A549 treated with AZD9567 at 1 μM for 4 hours (cell line): ENCODE results near the gene DAPK2. TPM values are rescaled to one million over a fixed set of nuclear protein-coding genes. Genes with fewer than 3 reads are reported as not detected.

Experiments
- total RNA-seq: library from RNA; stranded (reverse); fragments of 200-300 nt; extraction: Qiagen RNA extraction; gene quantifications from 5 replicates; pipeline ENCODE4 v1.2.3, GENCODE V29; 2022; ENCODE audit not compliant: insufficient read depth

The DAPK2 gene
- 2.5 to 4.6 TPM (median 3.6 TPM) in 5 replicates for total RNA-seq

DNA sequence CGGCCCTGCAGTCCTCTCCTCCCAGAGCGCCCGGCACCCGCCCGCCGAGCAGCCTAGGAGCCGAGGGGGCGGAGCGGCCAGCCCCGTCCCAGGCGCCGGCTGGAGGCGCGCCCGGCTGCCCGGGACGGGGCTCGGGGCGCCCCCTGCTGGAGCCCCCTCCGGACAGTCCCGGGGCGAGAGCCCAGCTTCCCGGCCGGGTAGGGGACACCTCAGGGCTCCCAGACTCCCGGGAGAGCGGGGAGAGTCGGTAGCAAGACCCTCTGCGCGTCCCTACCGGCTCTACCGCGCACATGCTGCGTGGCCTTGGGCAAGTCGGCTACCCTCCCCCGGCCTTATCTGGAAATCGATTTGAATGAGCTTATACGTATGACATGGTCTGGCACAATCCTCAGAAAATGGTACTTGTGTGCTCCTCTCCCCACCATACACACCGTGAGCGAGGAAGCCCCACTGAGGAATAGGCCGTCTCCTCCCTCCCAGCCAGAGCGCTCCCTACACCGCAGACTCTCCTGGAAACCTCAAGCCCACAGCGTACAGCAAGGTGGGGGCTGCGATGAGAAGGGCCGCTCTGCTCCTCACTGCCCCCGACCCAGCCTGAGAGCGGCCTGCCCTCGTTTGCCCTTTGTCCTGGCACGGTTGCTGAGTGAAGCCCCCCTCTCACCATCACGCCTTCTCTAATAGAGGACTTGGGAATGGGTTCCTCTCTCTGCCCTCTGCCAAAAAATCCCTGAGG, at the start of gene DAPK2:
Gene DAPK2, minus strand, starts transcription at position 65 of the 733 bp plus-strand sequence. CDS start 6,224 bp downstream, outside the sequence.

DNA sequence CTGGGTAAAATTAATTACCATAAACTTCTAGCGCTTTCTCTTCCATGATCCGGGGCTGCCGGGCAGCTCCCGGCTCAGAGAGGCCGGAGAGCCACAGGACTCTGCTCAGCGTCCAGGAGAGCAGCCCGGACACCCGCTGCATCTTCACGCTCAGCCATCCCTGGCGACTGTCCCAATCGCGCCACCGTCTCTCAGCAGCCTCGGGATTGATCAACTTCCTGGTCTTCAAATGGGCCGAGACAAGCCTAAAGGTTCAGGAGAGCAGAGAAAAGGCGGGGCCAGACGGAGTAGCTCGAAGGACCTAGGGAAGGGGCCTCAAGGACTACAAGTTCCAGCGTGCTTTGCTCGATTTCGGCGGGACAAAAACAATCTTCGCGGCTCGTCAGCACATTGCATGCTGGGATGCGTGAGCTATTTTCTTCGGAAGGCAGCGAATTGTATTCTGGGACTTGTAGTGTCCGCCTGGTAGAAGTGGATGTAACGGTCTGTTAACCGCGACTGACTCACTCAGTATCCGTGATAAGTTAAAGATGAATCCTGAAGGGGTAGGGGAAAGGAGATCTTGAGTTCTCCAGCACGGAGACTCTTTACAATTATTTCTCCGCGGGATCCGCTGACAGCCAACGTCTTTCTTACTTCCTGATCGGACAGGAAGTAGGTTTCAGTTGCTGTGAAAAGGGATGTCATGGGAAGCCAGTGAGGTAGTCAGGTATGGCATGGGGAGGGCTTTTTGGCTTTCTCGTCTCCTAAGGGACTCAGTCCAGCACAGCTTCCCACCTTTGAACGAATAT, 47.5 kb upstream of the DAPK2 start, which contains the start of gene CIAO2A:
Gene CIAO2A, minus strand, starts transcription at position 212 of the 791 bp plus-strand sequence. Its CDS starts 70 bp downstream, at position 142.

Other genes starting within 250 kb of the DAPK2 start
- 22.8 to 32.3 TPM (median 26.6 TPM) in 5 replicates for gene HERC1, start 212.5 kb downstream of the DAPK2 start, total RNA-seq
- gene CIAO2A, start 47.4 kb upstream of the DAPK2 start, total RNA-seq: 110 to 148 TPM (median 117 TPM) in 5 replicates
- 72.1 to 92.0 TPM (median 81.8 TPM) in 5 replicates for gene SNX1, start 49.5 kb upstream of the DAPK2 start, total RNA-seq
- 0.70 to 1.6 TPM (median 1.3 TPM) in 5 replicates for gene SNX22, start 105.2 kb upstream of the DAPK2 start, total RNA-seq
- gene PPIB, start 116.5 kb upstream of the DAPK2 start, total RNA-seq: 691 to 818 TPM (median 813 TPM) in 5 replicates